Ishikawa (cell line): Measurements from ENCODE around the gene KRT85.

Experiments
- CEBPB ChIP-seq: IDR thresholded peaks from 2 replicates; pipeline ENCODE4 v1.6.1; 2012
- CREB1 ChIP-seq: IDR thresholded peaks from 2 replicates; pipeline ENCODE4 v1.6.1; 2012; ENCODE audit warnings: low read depth
- EGR1 ChIP-seq: IDR thresholded peaks from 2 replicates; pipeline ENCODE4 v1.6.1; 2012
- EP300 ChIP-seq: IDR thresholded peaks from 2 replicates; pipeline ENCODE4 v1.6.1; 2012; ENCODE audit warnings: borderline replicate concordance
- MAX ChIP-seq: IDR thresholded peaks from 2 replicates; pipeline ENCODE4 v1.6.1; 2012
- RAD21 ChIP-seq: IDR thresholded peaks from 2 replicates; pipeline ENCODE4 v1.6.1; 2012; ENCODE audit warnings: low read depth
- REST ChIP-seq: IDR thresholded peaks from 2 replicates; pipeline ENCODE4 v1.6.1; 2012; ENCODE audit warnings: low read depth, mild to moderate bottlenecking
- TEAD4 ChIP-seq: IDR thresholded peaks from 2 replicates; pipeline ENCODE4 v1.6.1; 2012
- USF1 ChIP-seq: IDR thresholded peaks from 2 replicates; pipeline ENCODE4 v1.6.1; 2012
- YY1 ChIP-seq: IDR thresholded peaks from 2 replicates; pipeline ENCODE4 v1.6.1; 2012; ENCODE audit warnings: low read depth
- ZBTB7A ChIP-seq: IDR thresholded peaks from 2 replicates; pipeline ENCODE4 v1.6.1; 2012; ENCODE audit warnings: low read depth

- TF ChIP-seq REST (no peak), CEBPB (no peak), RAD21 (no peak), YY1 (no peak), EGR1 (no peak), USF1 (no peak), ZBTB7A (no peak), MAX (no peak), EP300 (no peak), CREB1 (no peak), TEAD4 (no peak)
Measured at GRCh38 chr12:52338241-52338960, 28.9 kb downstream of the KRT85 start.
